CD4-positive, alpha-beta T cell (primary cell): ENCODE measurements around the gene GHRHR. TPM values are rescaled to one million over a fixed set of nuclear protein-coding genes. Genes with fewer than 3 reads are reported as not detected.

Experiments used
- ATAC-seq: fragments of 200-7000 bp; cut with Tn5 transposase; one replicate; pipeline ENCODE4 v1.10.0; 2022; ENCODE audit warnings: mild to moderate bottlenecking; ENCODE audit not compliant: poor library complexity
- CTCF ChIA-PET: fragments of 350-600 bp; sonication (Branson Sonifier 250); formaldehyde crosslinking; loops from one replicate; lab custom pipeline; 2021; ENCODE audit warnings: antibody characterized with exemption, inconsistent platforms; lab: Charles Lee
- POLR2A ChIA-PET: fragments of 350-600 bp; sonication (Branson Sonifier 250); formaldehyde crosslinking; loops from one replicate; lab custom pipeline; 2021; ENCODE audit warnings: antibody characterized with exemption, inconsistent platforms; lab: Charles Lee
- DNase-seq, 14 experiments: peaks; one replicate each; pipeline ENCODE4 v3.0.0-alpha.2; 2013 to 2020; ENCODE audit warnings: mixed read lengths in 2 of 14
- H3K27ac ChIP-seq, 2 donors: one replicate each; pipeline versions ENCODE4 v1.5.1 to v1.7.0; 2013; ENCODE audit warnings: low read length in 2 of 2, low read depth in 1 of 2, mild to moderate bottlenecking in 1 of 2
- H3K27me3 ChIP-seq, 2 experiments: 1 replicate in 1 of 2; 2 replicates in 1 of 2; pipeline versions ENCODE4 v1.6.1 to v1.7.0; 2013; ENCODE audit warnings: low read length in 2 of 2, control low read depth in 1 of 2, mild to moderate bottlenecking in 1 of 2, moderate library complexity in 1 of 2; ENCODE audit not compliant: insufficient read depth in 2 of 2, control insufficient read depth in 1 of 2
- H3K36me3 ChIP-seq: one replicate; pipeline ENCODE4 v1.6.1; 2013; ENCODE audit warnings: low read length, control low read depth; ENCODE audit not compliant: insufficient read depth
- H3K4me1 ChIP-seq: one replicate; pipeline ENCODE4 v1.6.1; 2013; ENCODE audit warnings: low read length, control low read depth; ENCODE audit not compliant: insufficient read depth
- H3K4me3 ChIP-seq: one replicate; pipeline ENCODE4 v1.5.1; 2013; ENCODE audit warnings: mild to moderate bottlenecking, low read length, moderate library complexity
- H3K9me3 ChIP-seq, 2 experiments: 1 replicate in 1 of 2; 2 replicates in 1 of 2; pipeline versions ENCODE4 v1.6.1 to v1.7.0; 2013; ENCODE audit warnings: low read length in 2 of 2, mild to moderate bottlenecking in 2 of 2, control low read depth in 1 of 2, moderate library complexity in 1 of 2; ENCODE audit not compliant: control insufficient read depth in 1 of 2, insufficient read depth in 1 of 2
- H3K27ac Mint-ChIP-seq: one replicate; pipeline ENCODE4 v1.8.0; 2020; ENCODE audit warnings: mixed read lengths
- H3K27me3 Mint-ChIP-seq: one replicate; pipeline ENCODE4 v1.8.0; 2021; ENCODE audit warnings: mixed read lengths
- H3K36me3 Mint-ChIP-seq: one replicate; pipeline ENCODE4 v1.8.0; 2021; ENCODE audit warnings: low read depth, mixed read lengths
- H3K4me1 Mint-ChIP-seq: one replicate; pipeline ENCODE4 v1.8.0; 2021; ENCODE audit warnings: low read depth, mixed read lengths
- H3K4me3 Mint-ChIP-seq: one replicate; pipeline ENCODE4 v1.8.0; 2020; ENCODE audit warnings: mild to moderate bottlenecking, mixed read lengths
- H3K9me3 Mint-ChIP-seq: one replicate; pipeline ENCODE4 v1.8.0; 2020; ENCODE audit warnings: mixed read lengths
- CTCF ChIP-seq: fragments of 200-600 bp; IDR thresholded peaks from one replicate; pipeline ENCODE4 v1.8.0; 2022; ENCODE audit warnings: antibody characterized with exemption, mild to moderate bottlenecking
- intact Hi-C, 2 experiments: fragments of 100-400 bp; cut with DNase I in 1 of 2; cut with micrococcal nuclease in 1 of 2; formaldehyde crosslinking; loops; one replicate each; pipeline versions ENCODE4 v1.15.1 to v1.9.0; 2023 to 2025; cut with DNase I, micrococcal nuclease
- total RNA-seq, 174 experiments: library from RNA in 2 of 174; stranded (reverse) in 2 of 174; gene quantifications; one replicate each; pipeline ENCODE4 v1.2.3 and lab custom pipeline; 2021 to 2026

GHRHR gene
- total RNA-seq, 2 experiments from 2014 or later = not detected

DNA sequence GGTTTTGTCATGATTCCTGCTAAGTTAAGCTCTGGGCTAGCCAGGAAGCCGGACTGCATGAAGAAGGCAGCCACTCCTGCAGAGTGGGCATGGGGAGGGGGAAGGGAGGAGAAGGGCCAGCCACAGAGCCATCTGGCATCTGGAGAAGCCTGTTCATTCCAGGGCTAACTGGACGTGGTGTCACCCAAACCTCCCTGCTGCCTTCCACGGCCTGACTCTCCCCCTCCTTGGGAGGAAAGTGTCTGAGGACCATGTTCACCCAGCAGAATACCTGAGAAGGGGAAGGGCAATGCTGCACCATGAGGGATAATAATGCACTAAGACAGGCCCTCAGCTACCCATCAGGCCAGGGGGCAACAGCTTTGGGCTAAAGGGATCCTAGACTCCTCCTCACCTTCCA is 36.7 kb upstream of the GHRHR start:
- peaks cover 6 to 15% of the 10 kb centered on the region in 2 experiments for H3K9me3 ChIP-seq
- intact Hi-C loops = no loop called here
- ATAC-seq (no peak), DNase-seq (peak in 1 of 14 experiments; percentile 1)
- no peaks in the 10 kb centered on the region for H3K4me1 ChIP-seq
- H3K36me3 ChIP-seq = no peaks in the 10 kb centered on the region
- H3K9me3 Mint-ChIP-seq = no peaks in the 10 kb centered on the region
- no peak overlapping the region for H3K4me3 Mint-ChIP-seq
- no peak overlapping the region for H3K4me3 ChIP-seq
- H3K4me1 Mint-ChIP-seq = no peaks in the 10 kb centered on the region
- no peak for TF ChIP-seq CTCF
- H3K27ac Mint-ChIP-seq = no peak overlapping the region
- H3K27me3 Mint-ChIP-seq = no peaks in the 10 kb centered on the region
- no peak overlapping the region for H3K27ac ChIP-seq
- H3K27me3 ChIP-seq = no peaks in the 10 kb centered on the region
- ChIA-PET CTCF (no interaction called here), POLR2A (no interaction called here)
- no peaks in the 10 kb centered on the region for H3K36me3 Mint-ChIP-seq

- H3K9me3 Mint-ChIP-seq = no peaks in the 10 kb centered on the region
- Histone ChIP-seq H3K4me3 (no peak overlapping the region), H3K9me3 (peaks cover 6 to 15% of the 10 kb centered on the region in 2 experiments), H3K36me3 (no peaks in the 10 kb centered on the region), H3K27me3 (no peaks in the 10 kb centered on the region), H3K27ac (no peak overlapping the region), H3K4me1 (no peaks in the 10 kb centered on the region)
- CTCF ChIA-PET = no interaction called here
- intact Hi-C loops = no loop called here
- no peak for DNase-seq
- ATAC-seq = no peak
- H3K27ac Mint-ChIP-seq = no peak overlapping the region
- no peaks in the 10 kb centered on the region for H3K27me3 Mint-ChIP-seq
- TF ChIP-seq CTCF = no peak
- no peak overlapping the region for H3K4me3 Mint-ChIP-seq
- no peaks in the 10 kb centered on the region for H3K4me1 Mint-ChIP-seq
- POLR2A ChIA-PET = no interaction called here
- H3K36me3 Mint-ChIP-seq = no peaks in the 10 kb centered on the region
Measured at GRCh38 chr7:30927559-30927958, 36.2 kb upstream of the GHRHR start.

- Histone ChIP-seq H3K9me3 (peaks cover 6 to 15% of the 10 kb centered on the region in 2 experiments), H3K27me3 (no peaks in the 10 kb centered on the region), H3K36me3 (no peaks in the 10 kb centered on the region), H3K4me1 (no peaks in the 10 kb centered on the region), H3K27ac (no peak overlapping the region), H3K4me3 (no peak overlapping the region)
- TF ChIP-seq CTCF = no peak
- H3K4me1 Mint-ChIP-seq = no peaks in the 10 kb centered on the region
- no peak for ATAC-seq
- peak in 1 of 14 experiments; percentile 2 for DNase-seq
- H3K27me3 Mint-ChIP-seq = no peaks in the 10 kb centered on the region
- intact Hi-C loops = no loop called here
- ChIA-PET CTCF (no interaction called here), POLR2A (no interaction called here)
- no peaks in the 10 kb centered on the region for H3K9me3 Mint-ChIP-seq
- H3K27ac Mint-ChIP-seq = no peak overlapping the region
- H3K4me3 Mint-ChIP-seq = no peak overlapping the region
- H3K36me3 Mint-ChIP-seq = no peaks in the 10 kb centered on the region
Measured at GRCh38 chr7:30928254-30928872, 35.4 kb upstream of the GHRHR start.
